Measurements from ENCODE around the gene ZNF280B.

ZNF280B gene

GRCh38 chr22:22538226-22538989 lies 29.9 kb upstream of the ZNF280B start:
- H3K27me3 ChIP-seq (ENCODE audit: insufficient read depth, low read length): no peaks in the 10 kb centered on the region
- H3K27ac ChIP-seq (ENCODE audit: low read depth, low read length, poor library complexity, severe bottlenecking): no peak overlapping the region
- H3K9me3 ChIP-seq (ENCODE audit: low read length): no peaks in the 10 kb centered on the region
- H3K4me1 ChIP-seq (ENCODE audit: insufficient read depth, low read length, severe bottlenecking): no peaks in the 10 kb centered on the region
- H3K4me3 ChIP-seq (ENCODE audit: low read depth, low read length, poor library complexity, severe bottlenecking): no peak overlapping the region
- no peak for TF ChIP-seq CTCF (IDR thresholded peaks at IDR 0.05; ENCODE audit: low read length)
- no peak for TF ChIP-seq EZH2 (IDR thresholded peaks at IDR 0.05; ENCODE audit: borderline replicate concordance, low read length)
- no peak overlapping the region for H3K9ac ChIP-seq (ENCODE audit: low read length)
- H3K4me2 ChIP-seq (ENCODE audit: low read length): no peak overlapping the region
- no peaks in the 10 kb centered on the region for H3F3A ChIP-seq (ENCODE audit: insufficient read depth, low read length)
- no peaks in the 10 kb centered on the region for H4K20me1 ChIP-seq (ENCODE audit: insufficient read depth, low read length)
- no peaks in the 10 kb centered on the region for H3K9me2 ChIP-seq (ENCODE audit: low read depth, low read length)
- H2AFZ ChIP-seq (ENCODE audit: low read length): no peak overlapping the region
- H3K36me3 ChIP-seq (ENCODE audit: insufficient read depth, low read length): no peaks in the 10 kb centered on the region
- H3K79me2 ChIP-seq (ENCODE audit: insufficient read depth, low read length): no peaks in the 10 kb centered on the region

- H3K4me1 ChIP-seq (ENCODE audit: insufficient read depth, low read length, severe bottlenecking): no peaks in the 10 kb centered on the region
- H3K4me3 ChIP-seq (ENCODE audit: low read depth, low read length, poor library complexity, severe bottlenecking): no peak overlapping the region
- H3K27me3 ChIP-seq (ENCODE audit: insufficient read depth, low read length): no peaks in the 10 kb centered on the region
Measured at GRCh38 chr22:22536916-22537315, 28.4 kb upstream of the ZNF280B start.

GRCh38 chr22:22536515-22536914 lies 28.0 kb upstream of the ZNF280B start:
- Histone ChIP-seq H3K36me3 (ENCODE audit: insufficient read depth, low read length) (no peaks in the 10 kb centered on the region), H3K79me2 (ENCODE audit: insufficient read depth, low read length) (no peaks in the 10 kb centered on the region), H3K4me1 (ENCODE audit: insufficient read depth, low read length, severe bottlenecking) (no peaks in the 10 kb centered on the region), H3K27me3 (ENCODE audit: insufficient read depth, low read length) (no peaks in the 10 kb centered on the region), H3F3A (ENCODE audit: insufficient read depth, low read length) (no peaks in the 10 kb centered on the region), H3K4me3 (ENCODE audit: low read depth, low read length, poor library complexity, severe bottlenecking) (no peak overlapping the region), H3K9me3 (ENCODE audit: low read length) (no peaks in the 10 kb centered on the region), H3K27ac (ENCODE audit: low read depth, low read length, poor library complexity, severe bottlenecking) (no peak overlapping the region), H3K9me2 (ENCODE audit: low read depth, low read length) (no peaks in the 10 kb centered on the region), H2AFZ (ENCODE audit: low read length) (no peak overlapping the region), H4K20me1 (ENCODE audit: insufficient read depth, low read length) (no peaks in the 10 kb centered on the region), H3K9ac (ENCODE audit: low read length) (no peak overlapping the region), H3K4me2 (ENCODE audit: low read length) (no peak overlapping the region)
- TF ChIP-seq CTCF (IDR thresholded peaks at IDR 0.05; ENCODE audit: low read length): no peak
- TF ChIP-seq EZH2 (IDR thresholded peaks at IDR 0.05; ENCODE audit: borderline replicate concordance, low read length): no peak

More at GRCh38 chr22:22536916-22537315, 28.4 kb upstream of the ZNF280B start:
- Histone ChIP-seq H3F3A (ENCODE audit: insufficient read depth, low read length) (no peaks in the 10 kb centered on the region), H4K20me1 (ENCODE audit: insufficient read depth, low read length) (no peaks in the 10 kb centered on the region), H3K9me2 (ENCODE audit: low read depth, low read length) (no peaks in the 10 kb centered on the region), H3K79me2 (ENCODE audit: insufficient read depth, low read length) (no peaks in the 10 kb centered on the region), H3K36me3 (ENCODE audit: insufficient read depth, low read length) (no peaks in the 10 kb centered on the region), H3K9me3 (ENCODE audit: low read length) (no peaks in the 10 kb centered on the region), H3K9ac (ENCODE audit: low read length) (no peak overlapping the region), H3K27ac (ENCODE audit: low read depth, low read length, poor library complexity, severe bottlenecking) (no peak overlapping the region), H3K4me2 (ENCODE audit: low read length) (no peak overlapping the region), H2AFZ (ENCODE audit: low read length) (no peak overlapping the region)
- no peak for TF ChIP-seq EZH2 (IDR thresholded peaks at IDR 0.05; ENCODE audit: borderline replicate concordance, low read length)
- no peak for TF ChIP-seq CTCF (IDR thresholded peaks at IDR 0.05; ENCODE audit: low read length)

Data from OCI-LY1 (cell line).